ENCODE data around the gene BCAN. TPM values are rescaled to one million over a fixed set of nuclear protein-coding genes. Genes with fewer than 3 reads are reported as not detected.

Gene BCAN
- total RNA-seq, 1 experiment from 2014 or later, result 43.7 TPM

- in situ Hi-C loops (cut with HindIII; ENCODE audit: low pct_unique_long_range_greater_than_20kb, low sequenced_read_pairs), result no loop called here
- no peak for DNase-seq (ENCODE audit: low read depth, low spot score)
These were observed 23.6 kb downstream of the BCAN start for GRCh38 chr1:156665539-156665938.

GRCh38 chr1:156666862-156667609, 25.1 kb downstream of the BCAN start:
- no peak for DNase-seq (ENCODE audit: low read depth, low spot score)
- in situ Hi-C loops (cut with HindIII; ENCODE audit: low pct_unique_long_range_greater_than_20kb, low sequenced_read_pairs), result no loop called here

- DNase-seq (ENCODE audit: low read depth, low spot score), result no peak
- in situ Hi-C loops (cut with HindIII; ENCODE audit: low pct_unique_long_range_greater_than_20kb, low sequenced_read_pairs), result no loop called here
These were observed 25.7 kb downstream of the BCAN start for GRCh38 chr1:156667610-156667967.

- in situ Hi-C loops (cut with HindIII; ENCODE audit: low pct_unique_long_range_greater_than_20kb, low sequenced_read_pairs), result no loop called here
- no peak for DNase-seq (ENCODE audit: low read depth, low spot score)
These were observed 26.2 kb downstream of the BCAN start for GRCh38 chr1:156667968-156668709.

- in situ Hi-C loops (cut with HindIII; ENCODE audit: low pct_unique_long_range_greater_than_20kb, low sequenced_read_pairs), result no loop called here
- no peak for DNase-seq (ENCODE audit: low read depth, low spot score)
These were observed 27.1 kb downstream of the BCAN start for GRCh38 chr1:156668801-156669637.

- in situ Hi-C loops (cut with HindIII; ENCODE audit: low pct_unique_long_range_greater_than_20kb, low sequenced_read_pairs), result no loop called here
- no peak for DNase-seq (ENCODE audit: low read depth, low spot score)
These were observed 27.9 kb downstream of the BCAN start for GRCh38 chr1:156669794-156670193.

- in situ Hi-C loops (cut with HindIII; ENCODE audit: low pct_unique_long_range_greater_than_20kb, low sequenced_read_pairs), result no loop called here
These were observed 28.4 kb downstream of the BCAN start for GRCh38 chr1:156670359-156670758.

GRCh38 chr1:156670791-156671190, 28.9 kb downstream of the BCAN start:
- no peak for DNase-seq (ENCODE audit: low read depth, low spot score)
- in situ Hi-C loops (cut with HindIII; ENCODE audit: low pct_unique_long_range_greater_than_20kb, low sequenced_read_pairs), result no loop called here

More at GRCh38 chr1:156670359-156670758, 28.4 kb downstream of the BCAN start:
- no peak for DNase-seq (ENCODE audit: low read depth, low spot score)

- in situ Hi-C loops (cut with HindIII; ENCODE audit: low pct_unique_long_range_greater_than_20kb, low sequenced_read_pairs), result no loop called here
- DNase-seq (ENCODE audit: low read depth, low spot score), result no peak
These were observed 29.9 kb downstream of the BCAN start for GRCh38 chr1:156671804-156672203.

GRCh38 chr1:156673387-156674121, 31.6 kb downstream of the BCAN start:
- in situ Hi-C loops (cut with HindIII; ENCODE audit: low pct_unique_long_range_greater_than_20kb, low sequenced_read_pairs), result no loop called here
- no peak for DNase-seq (ENCODE audit: low read depth, low spot score)

- in situ Hi-C loops (cut with HindIII; ENCODE audit: low pct_unique_long_range_greater_than_20kb, low sequenced_read_pairs), result no loop called here
- DNase-seq (ENCODE audit: low read depth, low spot score), result no peak
These were observed 33.5 kb downstream of the BCAN start for GRCh38 chr1:156675210-156676113.

GRCh38 chr1:156676114-156676819, 34.4 kb downstream of the BCAN start:
- in situ Hi-C loops (cut with HindIII; ENCODE audit: low pct_unique_long_range_greater_than_20kb, low sequenced_read_pairs), result no loop called here
- DNase-seq (ENCODE audit: low read depth, low spot score), result no peak

GRCh38 chr1:156676820-156677615, 35.1 kb downstream of the BCAN start, which contains the start of gene NES:
TSS of gene NES (minus strand) at chr1:156677407. CDS start at chr1:156677264, 143 bp downstream.
- in situ Hi-C loops (cut with HindIII; ENCODE audit: low pct_unique_long_range_greater_than_20kb, low sequenced_read_pairs), result no loop called here
- peak; percentile 77 for DNase-seq (ENCODE audit: low read depth, low spot score)

- peak; percentile 84 for DNase-seq (ENCODE audit: low read depth, low spot score)
- in situ Hi-C loops (cut with HindIII; ENCODE audit: low pct_unique_long_range_greater_than_20kb, low sequenced_read_pairs), result no loop called here
These were observed 36.0 kb downstream of the BCAN start for GRCh38 chr1:156677616-156678596.

Data from SK-MEL-5 (cell line).